CD14-positive monocyte (primary cell): Measurements from ENCODE around the gene ACKR2. TPM values are rescaled to one million over a fixed set of nuclear protein-coding genes. Genes with fewer than 3 reads are reported as not detected.

Experiments used
- DNase-seq, 3 donors: peaks; one replicate each; pipeline ENCODE4 v3.0.0-alpha.2; 2011 to 2022
- H2AFZ ChIP-seq: 2 replicates; pipeline ENCODE4 v1.6.0; 2012; ENCODE audit warnings: mild to moderate bottlenecking, low read depth, low read length, inconsistent platforms; ENCODE audit not compliant: insufficient read depth, poor library complexity, severe bottlenecking
- H3K27ac ChIP-seq, 2 donors: 1 replicate in 1 of 2; 2 replicates in 1 of 2; pipeline ENCODE4 v1.5.1; 2012 to 2013; ENCODE audit warnings: low read length in 2 of 2, control low read depth in 1 of 2, inconsistent platforms in 1 of 2, low read depth in 1 of 2, mild to moderate bottlenecking in 1 of 2
- H3K27me3 ChIP-seq, 2 donors: one replicate each; pipeline versions ENCODE4 v1.6.0 to v1.6.1; 2011 to 2013; ENCODE audit warnings: low read length in 2 of 2; ENCODE audit not compliant: control insufficient read depth in 2 of 2, insufficient read depth in 2 of 2
- H3K36me3 ChIP-seq, 2 donors: replicated peaks in 1 of 2; 1 replicate in 1 of 2; 2 replicates in 1 of 2; pipeline versions ENCODE4 v1.5.1 to v1.6.1; 2012 to 2013; ENCODE audit warnings: low read length in 2 of 2, control low read depth in 1 of 2, inconsistent platforms in 1 of 2, mild to moderate bottlenecking in 1 of 2; ENCODE audit not compliant: insufficient read depth in 2 of 2, control insufficient read depth in 1 of 2
- H3K4me1 ChIP-seq, 2 donors: 1 replicate in 1 of 2; 2 replicates in 1 of 2; pipeline versions ENCODE4 v1.5.1 to v1.6.1; 2012 to 2013; ENCODE audit warnings: low read length in 2 of 2, control low read depth in 1 of 2, inconsistent platforms in 1 of 2, mild to moderate bottlenecking in 1 of 2, moderate library complexity in 1 of 2; ENCODE audit not compliant: insufficient read depth in 2 of 2, control insufficient read depth in 1 of 2
- H3K4me2 ChIP-seq: replicated peaks from 2 replicates; pipeline ENCODE3; 2012; ENCODE audit warnings: low read length, moderate library complexity, mild to moderate bottlenecking; ENCODE audit not compliant: poor library complexity, severe bottlenecking; ENCODE audit errors: extremely low read depth
- H3K4me3 ChIP-seq, 3 experiments: fragments of 200-600 bp in 1 of 3; sonication (generic) in 1 of 3; replicated peaks in 1 of 3; 1 replicate in 2 of 3; 2 replicates in 1 of 3; pipeline ENCODE4 v1.5.1; 2011 to 2013; ENCODE audit warnings: low read length in 3 of 3, mild to moderate bottlenecking in 3 of 3, control low read depth in 2 of 3, low read depth in 2 of 3, inconsistent platforms in 1 of 3, moderate library complexity in 1 of 3
- H3K79me2 ChIP-seq: 2 replicates; pipeline ENCODE4 v1.6.0; 2012; ENCODE audit warnings: mild to moderate bottlenecking, control low read depth, inconsistent platforms, low read length, moderate library complexity; ENCODE audit not compliant: insufficient read depth
- H3K9ac ChIP-seq: 2 replicates; pipeline ENCODE4 v1.6.0; 2017; ENCODE audit warnings: low read length, mild to moderate bottlenecking; ENCODE audit not compliant: insufficient read depth, poor library complexity, severe bottlenecking
- H3K9me3 ChIP-seq, 2 donors: replicated peaks in 1 of 2; 1 replicate in 1 of 2; 2 replicates in 1 of 2; pipeline versions ENCODE4 v1.5.1 to v1.6.1; 2012 to 2013; ENCODE audit warnings: low read length in 2 of 2, control low read depth in 1 of 2; ENCODE audit not compliant: control insufficient read depth in 1 of 2, insufficient read depth in 1 of 2
- H4K20me1 ChIP-seq: 2 replicates; pipeline ENCODE4 v1.6.0; 2012; ENCODE audit warnings: mild to moderate bottlenecking, low read length, control low read depth, moderate library complexity; ENCODE audit not compliant: insufficient read depth
- H3K27ac Mint-ChIP-seq, 7 donors: one replicate each; pipeline ENCODE4 v1.8.0; 2020; ENCODE audit warnings: mild to moderate bottlenecking in 7 of 7, mixed read lengths in 7 of 7, moderate library complexity in 6 of 7, inconsistent platforms in 2 of 7
- H3K27me3 Mint-ChIP-seq, 3 donors: one replicate each; pipeline ENCODE4 v1.8.0; 2021 to 2022; ENCODE audit warnings: low read depth in 3 of 3, mild to moderate bottlenecking in 3 of 3, mixed read lengths in 3 of 3, moderate library complexity in 3 of 3, inconsistent platforms in 1 of 3
- H3K36me3 Mint-ChIP-seq, 2 donors: one replicate each; pipeline ENCODE4 v1.8.0; 2020; ENCODE audit warnings: mixed read lengths in 2 of 2, inconsistent platforms in 1 of 2, mild to moderate bottlenecking in 1 of 2
- H3K4me1 Mint-ChIP-seq: one replicate; pipeline ENCODE4 v1.8.0; 2020; ENCODE audit warnings: mild to moderate bottlenecking, mixed read lengths
- H3K4me3 Mint-ChIP-seq, 2 donors: one replicate each; pipeline ENCODE4 v1.8.0; 2020; ENCODE audit warnings: mild to moderate bottlenecking in 2 of 2, mixed read lengths in 2 of 2, moderate library complexity in 1 of 2
- H3K9me3 Mint-ChIP-seq, 7 donors: one replicate each; pipeline ENCODE4 v1.8.0; 2020 to 2022; ENCODE audit warnings: mixed read lengths in 7 of 7, mild to moderate bottlenecking in 6 of 7, moderate library complexity in 6 of 7, inconsistent platforms in 2 of 7
- WGBS: methylation state at CpG from one replicate; pipeline ENCODE4 v1.1.5; 2013; ENCODE audit warnings: missing lambda C conversion rate; ENCODE audit not compliant: insufficient coverage; 5-methylcytosine and 5-hydroxymethylcytosine counted together
- intact Hi-C, 2 donors: fragments of 100-400 bp; cut with micrococcal nuclease; formaldehyde crosslinking; loops; one replicate each; pipeline versions ENCODE4 v1.15.0 to v1.15.1; 2023
- polyA plus RNA-seq, 3 donors: library from polyadenylated mRNA; depleted of rRNA in 1 of 3; unstranded in 2 of 3; stranded (reverse) in 1 of 3; fragments of 300-500 nt in 2 of 3; fragments of >200 nt in 1 of 3; fragmentation: Illumina TruSeq in 2 of 3; gene quantifications; 1 replicate in 2 of 3; 2 replicates in 1 of 3; pipeline ENCODE4 v1.2.3, GENCODE V29; 2012 to 2021
- TF ChIP-seq, protein P1 (sequence below): fragments of 200-600 bp; IDR thresholded peaks from one replicate; pipeline ENCODE4 v1.8.0; 2022; ENCODE audit warnings: antibody characterized with exemption, mild to moderate bottlenecking

Gene ACKR2
- polyA plus RNA-seq, 3 donors, result 0.49 TPM; not detected in 2

- H3K9me3 ChIP-seq, result no peaks in the 10 kb centered on the region
- H3K27ac ChIP-seq, result no peak overlapping the region
- H3K4me1 Mint-ChIP-seq, result peaks cover 1% of the 10 kb centered on the region
- H3K27me3 ChIP-seq, result no peaks in the 10 kb centered on the region
- no peaks in the 10 kb centered on the region for H3K4me1 ChIP-seq
- H3K4me2 ChIP-seq, result no peak overlapping the region
- H3K79me2 ChIP-seq, result no peaks in the 10 kb centered on the region
- H3K27ac Mint-ChIP-seq, result no peak overlapping the region
- H2AFZ ChIP-seq, result no peak overlapping the region
- H3K36me3 ChIP-seq, result no peaks in the 10 kb centered on the region
- H4K20me1 ChIP-seq, result no peaks in the 10 kb centered on the region
- no peak overlapping the region for H3K4me3 ChIP-seq
- peaks cover 3 to 8% (median 6%) of the 10 kb centered on the region in 3 donors for H3K27me3 Mint-ChIP-seq
- TF ChIP-seq, protein P1, sequence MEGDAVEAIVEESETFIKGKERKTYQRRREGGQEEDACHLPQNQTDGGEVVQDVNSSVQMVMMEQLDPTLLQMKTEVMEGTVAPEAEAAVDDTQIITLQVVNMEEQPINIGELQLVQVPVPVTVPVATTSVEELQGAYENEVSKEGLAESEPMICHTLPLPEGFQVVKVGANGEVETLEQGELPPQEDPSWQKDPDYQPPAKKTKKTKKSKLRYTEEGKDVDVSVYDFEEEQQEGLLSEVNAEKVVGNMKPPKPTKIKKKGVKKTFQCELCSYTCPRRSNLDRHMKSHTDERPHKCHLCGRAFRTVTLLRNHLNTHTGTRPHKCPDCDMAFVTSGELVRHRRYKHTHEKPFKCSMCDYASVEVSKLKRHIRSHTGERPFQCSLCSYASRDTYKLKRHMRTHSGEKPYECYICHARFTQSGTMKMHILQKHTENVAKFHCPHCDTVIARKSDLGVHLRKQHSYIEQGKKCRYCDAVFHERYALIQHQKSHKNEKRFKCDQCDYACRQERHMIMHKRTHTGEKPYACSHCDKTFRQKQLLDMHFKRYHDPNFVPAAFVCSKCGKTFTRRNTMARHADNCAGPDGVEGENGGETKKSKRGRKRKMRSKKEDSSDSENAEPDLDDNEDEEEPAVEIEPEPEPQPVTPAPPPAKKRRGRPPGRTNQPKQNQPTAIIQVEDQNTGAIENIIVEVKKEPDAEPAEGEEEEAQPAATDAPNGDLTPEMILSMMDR, result no peak
- no peak overlapping the region for H3K9ac ChIP-seq
- intact Hi-C loops, result no loop called here
- no peak overlapping the region for H3K4me3 Mint-ChIP-seq
- DNase-seq, result no peak
- H3K36me3 Mint-ChIP-seq, result no peaks in the 10 kb centered on the region
- peaks cover 2 to 15% (median 7%) of the 10 kb centered on the region in 7 donors for H3K9me3 Mint-ChIP-seq
- 100% methylated on average over 8 of the region's 15 CpGs for WGBS
Measured at GRCh38 chr3:42864321-42864950, 55.2 kb downstream of the ACKR2 start.

- H3K36me3 Mint-ChIP-seq, result no peaks in the 10 kb centered on the region
- no peak for DNase-seq
- Histone ChIP-seq H3K4me3 (no peak overlapping the region), H3K4me2 (no peak overlapping the region), H3K27me3 (no peaks in the 10 kb centered on the region), H3K27ac (no peak overlapping the region), H2AFZ (no peak overlapping the region), H3K4me1 (no peaks in the 10 kb centered on the region), H4K20me1 (no peaks in the 10 kb centered on the region), H3K9me3 (no peaks in the 10 kb centered on the region), H3K36me3 (no peaks in the 10 kb centered on the region), H3K79me2 (no peaks in the 10 kb centered on the region), H3K9ac (no peak overlapping the region)
- no peak overlapping the region for H3K4me3 Mint-ChIP-seq
- no peak overlapping the region for H3K27ac Mint-ChIP-seq
- intact Hi-C loops, result no loop called here
- TF ChIP-seq, protein P1, result no peak
- H3K9me3 Mint-ChIP-seq, result peaks cover 2 to 13% (median 5%) of the 10 kb centered on the region in 7 donors
- H3K4me1 Mint-ChIP-seq, result peaks cover 1% of the 10 kb centered on the region
- peaks cover 3 to 6% (median 3%) of the 10 kb centered on the region in 3 donors for H3K27me3 Mint-ChIP-seq
- WGBS, result 96% methylated on average over 8 of the region's 8 CpGs
Measured at GRCh38 chr3:42865256-42865655, 56.0 kb downstream of the ACKR2 start.
